HepG2 (cell line): ENCODE measurements around the gene SPRR2G. TPM values are rescaled to one million over a fixed set of nuclear protein-coding genes. Genes with fewer than 3 reads are reported as not detected.

Source experiments
- ATAC-seq: fragments of 200-7000 bp; cut with Tn5 transposase; 3 replicates; pipeline ENCODE4 v1.9.1; 2020; ENCODE audit warnings: mild to moderate bottlenecking, moderate library complexity
- BruUV-seq: library from RNA; stranded (reverse); fragments of 400-500 nt; replicated peaks from 2 replicates; lab custom pipeline; 2021; lab: Mats Ljungman, UMichigan
- CTCF ChIA-PET: fragments of 300-600 bp; formaldehyde crosslinking; extraction: SDS; loops from one replicate; lab custom pipeline; 2021; ENCODE audit warnings: low total read pairs, inconsistent platforms, low intra/inter-chr PET ratio; lab: Yijun Ruan, JAX
- POLR2A ChIA-PET: fragments of 350-600 bp; sonication (Branson Sonifier 250); formaldehyde crosslinking; loops from one replicate; lab custom pipeline; 2020; ENCODE audit warnings: antibody characterized with exemption, inconsistent platforms; lab: Yijun Ruan, JAX
- DNase-seq: peaks from one replicate; pipeline ENCODE4 v3.0.0-alpha.2; 2015; ENCODE audit warnings: low spot score
- FAIRE-seq: peaks from 3 replicates; lab custom pipeline; 2011; peaks lifted over from hg19 to GRCh38; lab: Jason Lieb, UNC
- H2AFZ ChIP-seq: one replicate; pipeline ENCODE4 v1.6.1; 2011; ENCODE audit warnings: low read length, inconsistent platforms
- H3K27ac ChIP-seq: fragments of 300-600 bp; 3 replicates; pipeline ENCODE4 v1.8.0; 2011; ENCODE audit warnings: mixed run types, mild to moderate bottlenecking, mixed read lengths, low read length, inconsistent platforms; ENCODE audit not compliant: insufficient read depth; ENCODE audit errors: extremely low read length
- H3K27me3 ChIP-seq, 2 experiments: fragments of 200-600 bp in 1 of 2; 2 replicates in 1 of 2; 3 replicates in 1 of 2; pipeline versions ENCODE4 v1.6.0 to v1.8.0; 2011; ENCODE audit warnings: low read length in 2 of 2, mild to moderate bottlenecking in 2 of 2, moderate library complexity in 2 of 2, inconsistent platforms in 1 of 2; ENCODE audit not compliant: insufficient read depth in 2 of 2, control insufficient read depth in 1 of 2
- H3K36me3 ChIP-seq, 2 experiments: fragments of 200-600 bp in 1 of 2; replicated peaks in 1 of 2; 2 replicates in 1 of 2; 3 replicates in 1 of 2; pipeline versions ENCODE4 v1.5.1 to v1.8.0; 2011; ENCODE audit warnings: low read length in 2 of 2, inconsistent platforms in 1 of 2; ENCODE audit not compliant: insufficient read depth in 2 of 2, control insufficient read depth in 1 of 2
- H3K4me1 ChIP-seq: 2 replicates; pipeline ENCODE4 v1.5.1; 2012; ENCODE audit warnings: low read length, inconsistent platforms; ENCODE audit not compliant: insufficient read depth
- H3K4me2 ChIP-seq: 2 replicates; pipeline ENCODE4 v1.6.0; 2011; ENCODE audit warnings: low read depth, low read length, inconsistent platforms
- H3K4me3 ChIP-seq, 3 experiments: fragments of 200-600 bp in 1 of 3; sonication (generic), shearing (Covaris generic) in 1 of 3; replicated peaks in 1 of 3; 2 replicates each; pipeline ENCODE4 v1.5.1; 2011 to 2016; ENCODE audit warnings: low read length in 3 of 3, inconsistent platforms in 2 of 3, low read depth in 2 of 3, mild to moderate bottlenecking in 2 of 3, control low read depth in 1 of 3, mixed read lengths in 1 of 3; ENCODE audit not compliant: insufficient read depth in 1 of 3
- H3K79me2 ChIP-seq: one replicate; pipeline ENCODE4 v1.6.1; 2011; ENCODE audit warnings: low read length, inconsistent platforms; ENCODE audit not compliant: insufficient read depth
- H3K9ac ChIP-seq: 2 replicates; pipeline ENCODE4 v1.6.0; 2011; ENCODE audit warnings: mild to moderate bottlenecking, low read depth, low read length, inconsistent platforms; ENCODE audit not compliant: insufficient read depth
- H3K9me3 ChIP-seq: 2 replicates; pipeline ENCODE4 v1.5.1; 2012; ENCODE audit warnings: mild to moderate bottlenecking, low read length
- H4K20me1 ChIP-seq: 2 replicates; pipeline ENCODE4 v1.6.0; 2011; ENCODE audit warnings: inconsistent platforms, mild to moderate bottlenecking, low read length, moderate library complexity; ENCODE audit not compliant: insufficient read depth
- CERS6 ChIP-seq: sonication (generic); formaldehyde crosslinking; IDR thresholded peaks from 2 replicates; pipeline ENCODE4 v1.5.0; 2020; ENCODE audit warnings: missing genetic modification reagents
- EZH2 ChIP-seq: conservative IDR thresholded peaks from 2 replicates; pipeline ENCODE4 v1.6.1; 2012; ENCODE audit warnings: mild to moderate bottlenecking, low read depth, low read length, moderate library complexity
- NR0B2 ChIP-seq: sonication (generic); formaldehyde crosslinking; IDR thresholded peaks from 2 replicates; pipeline ENCODE4 v1.4.0; 2020; ENCODE audit warnings: mild to moderate bottlenecking, missing genetic modification reagents
- RFXANK ChIP-seq: IDR thresholded peaks from 2 replicates; pipeline ENCODE4 v1.6.1; 2016
- ZEB1 ChIP-seq: IDR thresholded peaks from 2 replicates; pipeline ENCODE4 v1.6.1; 2012; ENCODE audit warnings: mild to moderate bottlenecking, low read depth, inconsistent platforms; ENCODE audit not compliant: insufficient replicate concordance
- ZGPAT ChIP-seq: IDR thresholded peaks from 2 replicates; pipeline ENCODE4 v1.6.1; 2016; ENCODE audit warnings: mild to moderate bottlenecking
- ZNF460 ChIP-seq: sonication (generic); formaldehyde crosslinking; IDR thresholded peaks from 2 replicates; pipeline ENCODE4 v1.5.1; 2020; ENCODE audit warnings: missing genetic modification reagents, mild to moderate bottlenecking, borderline replicate concordance
- ZNF549 ChIP-seq: sonication (generic); formaldehyde crosslinking; IDR thresholded peaks from 2 replicates; pipeline ENCODE4 v1.5.0; 2020; ENCODE audit warnings: missing genetic modification reagents
- WGBS: methylation state at CpG from one replicate; pipeline ENCODE4 v1.1.6; 2017; ENCODE audit warnings: low lambda C conversion rate; 5-methylcytosine and 5-hydroxymethylcytosine counted together
- in situ Hi-C: cut with HindIII; loops from 2 replicates; pipeline ENCODE4 v1.10.0; 2017; ENCODE audit warnings: low pct_unique_long_range_greater_than_20kb; ENCODE audit not compliant: extremely low pct_ligation_motif_present
- intact Hi-C: fragments of 100-400 bp; cut with micrococcal nuclease; formaldehyde crosslinking; loops from one replicate; pipeline ENCODE4 v1.10.0; 2022; ENCODE audit not compliant: unreplicated experiment
- polyA plus RNA-seq, 8 experiments: library from polyadenylated mRNA; depleted of rRNA in 3 of 8; stranded (reverse) in 7 of 8; unstranded in 1 of 8; fragments of >200 nt; fragmentation: Illumina TruSeq in 4 of 8; extraction: Trizol in 4 of 8; gene quantifications; 2 replicates each; pipeline versions ENCODE4 v1.2.1 to v1.2.3, GENCODE V29; 2011 to 2016; ENCODE audit warnings: low read depth in 4 of 8, missing spikeins in 1 of 8, mixed read lengths in 1 of 8; ENCODE audit not compliant: insufficient read depth in 1 of 8
- total RNA-seq, 5 experiments: library from RNA; depleted of rRNA; stranded (reverse); fragments of >200 nt; fragmentation: Illumina TruSeq; extraction: Trizol; gene quantifications; 2 replicates each; pipeline ENCODE4 v1.2.3, GENCODE V29; 2016; ENCODE audit warnings: low read depth in 1 of 5
- TF ChIP-seq, protein P1 (sequence below): sonication (generic); formaldehyde crosslinking; IDR thresholded peaks from 2 replicates; pipeline ENCODE4 v1.8.1; 2022; ENCODE audit warnings: mild to moderate bottlenecking, missing genetic modification reagents
- TF ChIP-seq, protein P2 (sequence below): sonication (generic); formaldehyde crosslinking; IDR thresholded peaks from 2 replicates; pipeline ENCODE4 v1.4.0; 2020; ENCODE audit warnings: mild to moderate bottlenecking, missing genetic modification reagents

SPRR2G gene
- total and polyA plus RNA-seq, 2 of the 13 experiments (the other 11 are each of a cell fraction or from before 2014, with no cell fraction given) = not detected

DNA sequence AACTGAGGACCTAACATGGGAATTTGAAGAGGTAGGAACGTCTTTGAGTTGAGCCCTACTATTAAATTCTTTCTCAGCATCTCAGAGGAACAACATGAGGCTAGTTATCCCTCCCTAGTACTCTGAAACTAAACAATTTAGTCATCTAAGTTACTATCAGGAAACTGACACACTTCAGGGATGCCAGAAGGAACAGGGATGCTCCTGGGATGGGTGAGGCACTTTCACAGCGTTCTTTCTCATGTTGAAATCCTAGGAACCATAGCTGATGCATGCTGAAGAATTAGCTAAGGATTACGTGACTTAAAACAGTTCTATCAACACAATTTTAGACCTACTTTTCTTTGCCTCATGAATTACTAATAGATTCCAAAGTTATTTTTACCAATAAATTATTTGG is 1.8 kb upstream of the SPRR2G start:
- CTCF ChIA-PET = no interaction called here
- no peak for ATAC-seq
- Histone ChIP-seq H3K27me3 (no peaks in the 10 kb centered on the region), H3K4me3 (no peak overlapping the region), H3K36me3 (no peaks in the 10 kb centered on the region), H3K4me1 (no peaks in the 10 kb centered on the region), H3K9ac (no peak overlapping the region), H3K79me2 (no peaks in the 10 kb centered on the region), H4K20me1 (no peaks in the 10 kb centered on the region), H2AFZ (no peak overlapping the region)
- WGBS = 5% methylated on average over 3 of the region's 3 CpGs
- in situ Hi-C loops (no loop called here), intact Hi-C loops (no loop called here)
- no TSS peak for BruUV-seq
- no peak for FAIRE-seq
- TF ChIP-seq, protein P1, sequence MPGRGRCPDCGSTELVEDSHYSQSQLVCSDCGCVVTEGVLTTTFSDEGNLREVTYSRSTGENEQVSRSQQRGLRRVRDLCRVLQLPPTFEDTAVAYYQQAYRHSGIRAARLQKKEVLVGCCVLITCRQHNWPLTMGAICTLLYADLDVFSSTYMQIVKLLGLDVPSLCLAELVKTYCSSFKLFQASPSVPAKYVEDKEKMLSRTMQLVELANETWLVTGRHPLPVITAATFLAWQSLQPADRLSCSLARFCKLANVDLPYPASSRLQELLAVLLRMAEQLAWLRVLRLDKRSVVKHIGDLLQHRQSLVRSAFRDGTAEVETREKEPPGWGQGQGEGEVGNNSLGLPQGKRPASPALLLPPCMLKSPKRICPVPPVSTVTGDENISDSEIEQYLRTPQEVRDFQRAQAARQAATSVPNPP (CRISPR knock-in tag) = no peak
- TF ChIP-seq ZNF549 (no peak), ZEB1 (no peak)
- TF ChIP-seq, all 625 proteins: peak for 0
- H3K4me2 ChIP-seq = no peak overlapping the region
- POLR2A ChIA-PET = no interaction called here
- no peak overlapping the region for H3K27ac ChIP-seq
- DNase-seq = no peak
- H3K9me3 ChIP-seq = 0 out of 2 replicates have a peak, but pooled peaks cover under 1% of the 10 kb centered on the region

GRCh38 chr1:153141377-153141776 is 9.3 kb downstream of the SPRR2G start:
- BruUV-seq = no TSS peak
- Histone ChIP-seq H3K9ac (no peak overlapping the region), H3K27me3 (no peaks in the 10 kb centered on the region; a peak in 1 of 5 replicates), H3K9me3 (no peaks in the 10 kb centered on the region), H3K4me1 (no peaks in the 10 kb centered on the region), H3K4me2 (no peak overlapping the region), H2AFZ (no peak overlapping the region), H3K4me3 (no peak overlapping the region), H3K79me2 (no peaks in the 10 kb centered on the region), H3K27ac (no peak overlapping the region), H4K20me1 (no peaks in the 10 kb centered on the region), H3K36me3 (no peaks in the 10 kb centered on the region)
- intact Hi-C loops (no loop called here), in situ Hi-C loops (no loop called here)
- TF ChIP-seq, protein P2, sequence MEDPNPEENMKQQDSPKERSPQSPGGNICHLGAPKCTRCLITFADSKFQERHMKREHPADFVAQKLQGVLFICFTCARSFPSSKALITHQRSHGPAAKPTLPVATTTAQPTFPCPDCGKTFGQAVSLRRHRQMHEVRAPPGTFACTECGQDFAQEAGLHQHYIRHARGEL = no peak
- TF ChIP-seq NR0B2 (CRISPR knock-in tag) (no peak), EZH2 (no peak), RFXANK (no peak), ZNF460 (CRISPR knock-in tag) (no peak), ZGPAT (CRISPR knock-in tag) (no peak), CERS6 (CRISPR knock-in tag) (no peak)
- ChIA-PET POLR2A (no interaction called here), CTCF (no interaction called here)
- WGBS = 14% methylated on average over 3 of the region's 3 CpGs
- FAIRE-seq = no peak
- DNase-seq = no peak
- no peak for ATAC-seq
